Lower lobe of right lung (tissue), 2 donors: Measurements from ENCODE around the gene SSBP2. TPM values are rescaled to one million over a fixed set of nuclear protein-coding genes. Genes with fewer than 3 reads are reported as not detected.

Source experiments
- ATAC-seq, 2 donors: fragments of 200-7000 bp; cut with Tn5 transposase; one replicate each; pipeline ENCODE4 v1.9.1; 2020 to 2022; ENCODE audit warnings: mild to moderate bottlenecking in 2 of 2, moderate library complexity in 2 of 2
- DNase-seq: peaks from one replicate; pipeline ENCODE4 v3.0.0-alpha.2; 2020
- H3K27ac ChIP-seq: fragments of 200-600 bp; one replicate; pipeline ENCODE4 v1.8.0; 2022
- H3K27me3 ChIP-seq: fragments of 200-600 bp; one replicate; pipeline ENCODE4 v1.8.0; 2022; ENCODE audit warnings: low read depth
- H3K36me3 ChIP-seq: fragments of 200-600 bp; one replicate; pipeline ENCODE4 v1.8.0; 2022; ENCODE audit warnings: mild to moderate bottlenecking
- H3K4me1 ChIP-seq: fragments of 200-600 bp; one replicate; pipeline ENCODE4 v1.8.0; 2022
- H3K4me3 ChIP-seq: fragments of 200-600 bp; one replicate; pipeline ENCODE4 v1.8.0; 2022; ENCODE audit warnings: mild to moderate bottlenecking
- H3K9me3 ChIP-seq: fragments of 200-600 bp; one replicate; pipeline ENCODE4 v1.8.0; 2022
- intact Hi-C: fragments of 100-400 bp; cut with DNase I; formaldehyde crosslinking; loops from one replicate; pipeline ENCODE4 v1.11.0; 2022
- total RNA-seq: library from RNA; stranded (reverse); fragmentation: NEBNext Ultra II Directional; extraction: Animal tissue kit (Norgen Biotek cat#: 25700); gene quantifications from one replicate; pipeline ENCODE4 v1.2.1, GENCODE V29; 2021
- TF ChIP-seq, protein P1 (sequence below): fragments of 200-600 bp; IDR thresholded peaks from one replicate; pipeline ENCODE4 v1.8.0; 2022; ENCODE audit warnings: antibody characterized with exemption, mild to moderate bottlenecking
- donor health status: DM: no; HTN: yes; CAD: no; lungs with severe emphysema.

The SSBP2 gene
- total RNA-seq, 1 donor from 2014 or later = 41.1 TPM

DNA sequence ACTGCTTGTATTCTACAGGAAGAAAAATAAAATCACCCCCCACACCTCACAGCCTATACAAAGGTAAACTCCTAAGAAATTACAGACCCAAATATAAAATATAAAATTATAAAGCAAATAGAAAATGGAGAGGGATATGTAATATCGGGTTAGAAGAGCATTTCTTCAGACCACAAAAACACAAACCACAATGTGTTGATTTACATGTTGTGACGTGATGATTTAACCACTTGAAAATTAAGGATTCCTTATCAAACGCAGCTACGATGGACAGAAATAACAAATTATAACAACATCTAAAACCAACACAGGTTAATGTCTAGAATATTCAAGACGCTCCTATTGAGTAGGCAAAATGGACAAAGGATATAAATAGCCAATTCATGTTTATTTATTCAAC is 26.3 kb downstream of the SSBP2 start:
- Histone ChIP-seq H3K36me3 (no peaks in the 10 kb centered on the region), H3K27me3 (no peaks in the 10 kb centered on the region), H3K9me3 (no peaks in the 10 kb centered on the region), H3K4me3 (no peak overlapping the region), H3K27ac (no peak overlapping the region), H3K4me1 (peaks cover 10% of the 10 kb centered on the region)
- TF ChIP-seq, protein P1, sequence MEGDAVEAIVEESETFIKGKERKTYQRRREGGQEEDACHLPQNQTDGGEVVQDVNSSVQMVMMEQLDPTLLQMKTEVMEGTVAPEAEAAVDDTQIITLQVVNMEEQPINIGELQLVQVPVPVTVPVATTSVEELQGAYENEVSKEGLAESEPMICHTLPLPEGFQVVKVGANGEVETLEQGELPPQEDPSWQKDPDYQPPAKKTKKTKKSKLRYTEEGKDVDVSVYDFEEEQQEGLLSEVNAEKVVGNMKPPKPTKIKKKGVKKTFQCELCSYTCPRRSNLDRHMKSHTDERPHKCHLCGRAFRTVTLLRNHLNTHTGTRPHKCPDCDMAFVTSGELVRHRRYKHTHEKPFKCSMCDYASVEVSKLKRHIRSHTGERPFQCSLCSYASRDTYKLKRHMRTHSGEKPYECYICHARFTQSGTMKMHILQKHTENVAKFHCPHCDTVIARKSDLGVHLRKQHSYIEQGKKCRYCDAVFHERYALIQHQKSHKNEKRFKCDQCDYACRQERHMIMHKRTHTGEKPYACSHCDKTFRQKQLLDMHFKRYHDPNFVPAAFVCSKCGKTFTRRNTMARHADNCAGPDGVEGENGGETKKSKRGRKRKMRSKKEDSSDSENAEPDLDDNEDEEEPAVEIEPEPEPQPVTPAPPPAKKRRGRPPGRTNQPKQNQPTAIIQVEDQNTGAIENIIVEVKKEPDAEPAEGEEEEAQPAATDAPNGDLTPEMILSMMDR = no peak
- intact Hi-C loops = no loop called here
- ATAC-seq = no peak
- DNase-seq = no peak

DNA sequence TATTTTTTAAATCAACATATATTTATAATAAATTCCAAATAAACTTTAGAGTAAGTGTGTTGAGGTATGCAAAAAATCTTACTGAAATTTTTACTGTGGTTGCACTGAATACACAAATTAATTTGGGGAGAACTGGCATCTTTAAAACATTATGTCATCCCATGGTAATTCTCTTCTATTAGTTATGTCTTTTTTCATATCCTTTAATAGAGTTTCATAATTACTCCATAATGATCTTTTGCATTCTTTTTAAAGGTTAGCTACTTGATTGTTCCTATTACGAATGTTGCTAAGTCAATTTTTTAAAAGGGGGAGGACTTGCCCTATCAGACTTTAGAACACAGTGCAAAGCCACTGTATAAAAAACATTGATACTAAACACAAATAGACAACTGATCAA is 26.8 kb downstream of the SSBP2 start:
- Histone ChIP-seq H3K36me3 (no peaks in the 10 kb centered on the region), H3K9me3 (no peaks in the 10 kb centered on the region), H3K27ac (no peak overlapping the region), H3K27me3 (no peaks in the 10 kb centered on the region), H3K4me3 (no peak overlapping the region), H3K4me1 (peaks cover 10% of the 10 kb centered on the region)
- ATAC-seq (no peak), DNase-seq (no peak)
- intact Hi-C loops = no loop called here
- TF ChIP-seq, protein P1 = no peak

DNA sequence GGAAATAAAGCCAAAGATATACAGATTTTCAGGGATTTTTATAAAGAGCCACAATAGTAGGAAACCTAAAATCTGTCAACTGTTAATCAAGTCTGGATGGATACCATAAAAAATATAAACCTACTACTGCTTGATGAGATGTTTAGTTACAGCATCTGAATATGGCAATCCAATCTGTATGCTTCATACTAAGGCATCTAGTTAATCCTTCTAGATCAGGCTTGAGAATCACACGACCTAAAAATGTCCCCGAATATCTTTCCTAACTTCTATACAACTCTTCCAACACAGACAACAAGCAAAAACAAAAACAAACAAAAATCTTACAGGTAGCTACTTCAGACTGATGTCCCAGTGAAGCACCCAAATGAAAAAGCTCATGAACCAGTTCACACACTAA is 29.8 kb downstream of the SSBP2 start:
- DNase-seq (no peak), ATAC-seq (no peak)
- Histone ChIP-seq H3K27ac (no peak overlapping the region), H3K36me3 (no peaks in the 10 kb centered on the region), H3K27me3 (no peaks in the 10 kb centered on the region), H3K4me1 (peaks cover 26% of the 10 kb centered on the region), H3K9me3 (no peaks in the 10 kb centered on the region), H3K4me3 (no peak overlapping the region)
- TF ChIP-seq, protein P1 = no peak
- intact Hi-C loops = no loop called here

DNA sequence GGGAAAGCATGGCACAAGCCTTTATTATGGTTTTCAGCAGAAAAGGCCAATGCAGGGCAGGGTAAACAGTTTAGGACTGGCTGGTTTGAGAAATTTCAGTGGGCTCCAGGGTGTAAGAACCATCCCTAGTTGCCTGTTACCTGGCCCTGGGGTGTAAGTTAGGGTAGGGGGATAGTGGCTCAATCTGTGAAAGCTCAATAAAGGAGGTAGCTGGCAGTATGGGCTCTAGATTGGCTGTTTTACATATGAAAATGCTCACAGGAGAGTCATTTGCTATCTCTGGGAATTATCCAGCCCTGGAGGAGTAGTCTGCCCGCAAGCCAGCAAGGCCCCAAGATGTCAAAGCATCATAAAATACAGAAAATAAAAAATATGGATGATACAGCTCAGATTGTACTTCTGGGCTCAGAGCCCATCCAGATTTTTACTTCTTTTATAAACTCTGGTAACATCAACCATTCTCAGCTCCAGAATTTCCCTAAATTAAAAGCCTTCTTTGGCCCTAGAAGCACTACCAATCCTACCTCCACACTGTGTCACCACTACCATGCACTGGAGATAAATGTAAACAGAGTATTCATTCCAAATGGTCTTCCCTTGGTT is 31.1 kb downstream of the SSBP2 start:
- no peak overlapping the region for H3K4me3 ChIP-seq
- no peaks in the 10 kb centered on the region for H3K9me3 ChIP-seq
- peaks cover 30% of the 10 kb centered on the region for H3K4me1 ChIP-seq
- TF ChIP-seq, protein P1 = no peak
- no peak overlapping the region for H3K27ac ChIP-seq
- H3K36me3 ChIP-seq = no peaks in the 10 kb centered on the region
- ATAC-seq (no peak), DNase-seq (no peak)
- intact Hi-C loops = no loop called here
- H3K27me3 ChIP-seq = no peaks in the 10 kb centered on the region

DNA sequence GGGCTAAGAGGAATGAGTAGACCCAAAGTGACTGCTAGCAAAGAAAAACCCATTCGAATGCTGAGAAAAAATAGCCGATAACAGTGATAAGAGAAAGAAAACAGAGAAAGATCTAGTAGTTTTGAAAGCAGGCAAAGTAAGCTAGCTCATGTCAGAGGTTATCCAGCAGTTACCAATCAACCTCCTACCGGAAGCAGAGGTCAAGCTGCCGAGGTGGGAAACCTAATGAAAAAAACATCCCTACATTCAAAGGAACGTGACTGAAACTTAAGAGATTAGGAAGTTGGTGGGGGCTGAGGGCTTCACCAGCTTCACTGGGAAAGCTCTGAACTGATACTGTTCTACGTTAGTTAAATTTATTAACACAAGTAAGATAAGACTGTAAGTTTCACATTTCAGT is 32.6 kb downstream of the SSBP2 start:
- H3K4me3 ChIP-seq = no peak overlapping the region
- TF ChIP-seq, protein P1 = no peak
- ATAC-seq (no peak), DNase-seq (no peak)
- H3K27ac ChIP-seq = no peak overlapping the region
- H3K9me3 ChIP-seq = no peaks in the 10 kb centered on the region
- no peaks in the 10 kb centered on the region for H3K36me3 ChIP-seq
- peaks cover 30% of the 10 kb centered on the region for H3K4me1 ChIP-seq
- intact Hi-C loops = no loop called here
- H3K27me3 ChIP-seq = no peaks in the 10 kb centered on the region

DNA sequence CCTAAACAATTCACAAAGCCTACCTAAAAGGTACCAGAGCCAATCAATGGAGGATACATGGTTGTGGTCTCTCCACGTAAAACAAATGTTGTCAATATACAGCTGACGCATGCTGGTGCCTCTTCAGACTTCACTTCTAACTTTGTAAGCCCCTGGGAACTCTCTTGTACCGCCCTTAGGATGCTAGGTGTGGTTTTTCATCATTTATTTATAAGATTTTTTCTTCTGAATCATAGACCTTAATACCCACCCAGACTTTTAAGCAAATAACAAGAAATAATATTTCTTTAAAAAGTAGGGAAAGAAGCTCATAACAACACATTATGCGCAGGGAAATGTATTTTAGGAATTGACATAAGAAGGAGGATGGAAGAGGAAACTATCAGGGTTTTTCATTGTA is 33.0 kb downstream of the SSBP2 start:
- ATAC-seq (no peak), DNase-seq (no peak)
- TF ChIP-seq, protein P1 = no peak
- H3K4me3 ChIP-seq = no peak overlapping the region
- H3K4me1 ChIP-seq = peaks cover 28% of the 10 kb centered on the region
- intact Hi-C loops = no loop called here
- no peak overlapping the region for H3K27ac ChIP-seq
- H3K9me3 ChIP-seq = no peaks in the 10 kb centered on the region
- H3K36me3 ChIP-seq = no peaks in the 10 kb centered on the region
- no peaks in the 10 kb centered on the region for H3K27me3 ChIP-seq
